Loucy (cell line): ENCODE data around the gene SPINT2.

Experiments used
- H2AFZ ChIP-seq: fragments of 200-600 bp; sonication (generic); 2 replicates; pipeline ENCODE4 v1.6.0; 2016; ENCODE audit warnings: antibody characterized with exemption, mild to moderate bottlenecking, low read length, moderate library complexity
- H3F3A ChIP-seq: fragments of 200-600 bp; 2 replicates; pipeline ENCODE4 v1.6.0; 2016; ENCODE audit warnings: antibody characterized with exemption, low read depth, mild to moderate bottlenecking
- H3K27me3 ChIP-seq: fragments of 200-600 bp; sonication (generic); 2 replicates; pipeline ENCODE4 v1.6.1; 2014; ENCODE audit warnings: low read length, mild to moderate bottlenecking; ENCODE audit not compliant: insufficient read depth, poor library complexity, severe bottlenecking
- H3K36me3 ChIP-seq: fragments of 200-600 bp; sonication (generic); 2 replicates; pipeline ENCODE4 v1.6.1; 2016; ENCODE audit warnings: low read length; ENCODE audit not compliant: insufficient read depth
- H3K4me1 ChIP-seq: fragments of 200-600 bp; sonication (generic); 2 replicates; pipeline ENCODE4 v1.5.1; 2014; ENCODE audit warnings: low read length, mild to moderate bottlenecking; ENCODE audit not compliant: insufficient read depth, poor library complexity, severe bottlenecking
- H3K4me2 ChIP-seq: fragments of 200-600 bp; sonication (generic); 2 replicates; pipeline ENCODE4 v1.6.0; 2014; ENCODE audit warnings: antibody characterized with exemption, low read length, low read depth, mild to moderate bottlenecking; ENCODE audit not compliant: poor library complexity, severe bottlenecking
- H3K4me3 ChIP-seq: fragments of 200-600 bp; sonication (generic); 2 replicates; pipeline ENCODE4 v1.5.1; 2014; ENCODE audit warnings: low read length, mild to moderate bottlenecking, mixed read lengths; ENCODE audit not compliant: poor library complexity, severe bottlenecking
- H3K79me2 ChIP-seq: fragments of 200-600 bp; sonication (generic); 2 replicates; pipeline ENCODE4 v1.6.1; 2014; ENCODE audit warnings: low read length; ENCODE audit not compliant: insufficient read depth
- H3K9ac ChIP-seq: fragments of 200-600 bp; sonication (generic); 2 replicates; pipeline ENCODE4 v1.6.0; 2014; ENCODE audit warnings: mild to moderate bottlenecking, low read depth, low read length, moderate library complexity; ENCODE audit not compliant: poor library complexity, severe bottlenecking
- H3K9me2 ChIP-seq: fragments of 200-600 bp; sonication (generic); replicated peaks from 2 replicates; pipeline ENCODE4 v1.6.1; 2016; ENCODE audit warnings: low read depth, low read length, mixed read lengths
- H3K9me3 ChIP-seq: fragments of 200-600 bp; sonication (generic); 2 replicates; pipeline ENCODE4 v1.6.1; 2014; ENCODE audit warnings: mild to moderate bottlenecking, antibody characterized with exemption, low read length, low read depth; ENCODE audit not compliant: insufficient read depth
- H4K20me1 ChIP-seq: fragments of 200-600 bp; sonication (generic); 2 replicates; pipeline ENCODE4 v1.6.0; 2014; ENCODE audit warnings: antibody characterized with exemption, low read length, mild to moderate bottlenecking; ENCODE audit not compliant: insufficient read depth, poor library complexity, severe bottlenecking
- CTCF ChIP-seq: fragments of 200-600 bp; sonication (generic); conservative IDR thresholded peaks from 2 replicates; pipeline ENCODE4 v1.5.1; 2014; ENCODE audit warnings: mild to moderate bottlenecking, antibody characterized with exemption, low read length
- EZH2phosphoT487 ChIP-seq: fragments of 200-600 bp; IDR thresholded peaks from 2 replicates; pipeline ENCODE4 v1.6.1; 2018; ENCODE audit warnings: antibody characterized with exemption, mild to moderate bottlenecking, moderate library complexity, borderline replicate concordance

The SPINT2 gene

DNA sequence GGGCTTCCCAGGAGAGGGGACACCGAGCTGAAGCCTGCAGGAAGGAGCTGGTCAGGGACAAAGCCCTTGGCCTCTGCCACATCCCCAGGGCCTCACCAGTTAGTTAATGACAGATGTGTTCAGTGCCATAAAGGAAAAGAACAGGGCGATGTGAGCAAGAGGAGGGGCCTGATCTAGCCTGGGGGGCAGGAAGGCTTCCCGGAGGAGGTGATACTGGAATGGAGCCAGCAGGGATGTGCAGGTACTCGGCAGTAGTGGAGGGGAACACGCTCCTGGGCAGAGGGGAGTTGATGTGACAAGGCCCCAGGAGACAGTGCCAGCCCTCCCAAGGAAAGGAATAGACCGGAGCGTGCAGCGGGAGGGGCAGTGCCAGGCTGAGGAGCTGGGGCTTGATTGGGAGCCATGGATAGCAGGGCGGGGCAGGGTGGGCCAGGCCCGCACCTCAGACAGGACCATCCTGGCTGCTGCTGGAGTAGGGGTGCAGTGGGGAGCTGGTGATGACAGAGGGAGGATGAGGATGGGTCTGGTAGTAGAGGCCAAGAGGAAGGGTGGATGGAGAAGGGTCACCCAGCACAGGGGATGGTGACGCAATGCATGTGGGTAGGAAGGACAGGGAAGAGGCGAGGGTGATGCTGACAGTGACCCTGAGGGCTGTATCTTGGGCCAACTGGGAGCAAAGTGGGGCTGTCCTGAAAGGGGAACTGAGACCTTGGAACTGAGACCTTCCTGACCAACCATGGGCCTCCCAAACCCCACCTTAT lies 43.8 kb downstream of the SPINT2 start:
- Histone ChIP-seq H3K4me2 (no peak overlapping the region), H3K9me3 (no peaks in the 10 kb centered on the region), H3K4me1 (peaks cover 5% of the 10 kb centered on the region), H3K9ac (no peak overlapping the region), H3K27me3 (no peaks in the 10 kb centered on the region), H3K4me3 (no peak overlapping the region), H2AFZ (no peak overlapping the region), H3K36me3 (peaks cover 25% of the 10 kb centered on the region; the same call in 1 of the 2 replicates), H4K20me1 (peaks cover 5% of the 10 kb centered on the region), H3K79me2 (peaks cover 17% of the 10 kb centered on the region; the same call in 1 of the 2 replicates), H3K9me2 (no peaks in the 10 kb centered on the region), H3F3A (no peaks in the 10 kb centered on the region)
- no peak for TF ChIP-seq EZH2phosphoT487
- TF ChIP-seq CTCF = no peak

GRCh38 chr19:38308926-38309614 lies 44.7 kb downstream of the SPINT2 start:
- no peaks in the 10 kb centered on the region for H3K27me3 ChIP-seq
- H2AFZ ChIP-seq = no peak overlapping the region
- H3K9me2 ChIP-seq = no peaks in the 10 kb centered on the region
- no peak overlapping the region for H3K4me3 ChIP-seq
- TF ChIP-seq CTCF (no peak), EZH2phosphoT487 (no peak)
- H3K4me2 ChIP-seq = no peak overlapping the region
- H4K20me1 ChIP-seq = peaks cover 5% of the 10 kb centered on the region
- no peaks in the 10 kb centered on the region for H3K9me3 ChIP-seq
- H3K9ac ChIP-seq = no peak overlapping the region
- H3F3A ChIP-seq = no peaks in the 10 kb centered on the region
- peaks cover 5% of the 10 kb centered on the region for H3K4me1 ChIP-seq
- peaks cover 19% of the 10 kb centered on the region; the same call in 1 of the 2 replicates for H3K36me3 ChIP-seq
- peaks cover 23% of the 10 kb centered on the region; the same call in 1 of the 2 replicates for H3K79me2 ChIP-seq

DNA sequence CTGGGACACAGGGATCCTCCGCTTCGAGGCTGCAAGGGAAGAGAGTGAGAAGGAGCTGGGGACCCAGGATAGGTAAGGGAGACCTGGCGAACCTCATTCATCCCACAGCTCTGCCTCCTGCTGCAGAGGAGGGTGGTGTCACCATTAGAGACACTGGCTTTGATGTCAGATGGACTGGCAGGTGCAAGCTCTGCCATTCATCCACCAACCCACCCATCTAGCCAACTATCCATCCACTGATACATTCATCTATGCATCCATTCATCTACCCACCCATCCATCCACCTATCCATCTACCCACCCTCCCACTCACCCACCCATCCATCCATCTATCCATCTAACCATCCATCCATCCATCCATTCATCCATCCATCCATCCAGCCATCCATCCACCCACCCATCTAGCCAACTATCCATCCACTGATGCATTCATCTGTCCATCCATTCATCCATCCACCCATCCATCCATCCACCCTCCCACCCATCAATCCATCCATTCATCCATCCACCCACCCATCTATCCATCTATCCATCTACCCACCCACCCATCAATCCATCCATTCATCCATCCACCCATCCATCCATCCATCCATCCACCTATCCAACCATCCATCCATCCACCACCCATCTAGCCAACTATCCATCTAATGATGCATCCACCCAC lies 45.4 kb downstream of the SPINT2 start:
- H4K20me1 ChIP-seq = peaks cover 5% of the 10 kb centered on the region
- H3K9ac ChIP-seq = no peak overlapping the region
- H3K4me3 ChIP-seq = no peak overlapping the region
- H3K9me2 ChIP-seq = no peaks in the 10 kb centered on the region
- H3K9me3 ChIP-seq = no peaks in the 10 kb centered on the region
- H3K27me3 ChIP-seq = no peaks in the 10 kb centered on the region
- H3K79me2 ChIP-seq = peaks cover 29% of the 10 kb centered on the region
- peaks cover 19% of the 10 kb centered on the region; the same call in 1 of the 2 replicates for H3K36me3 ChIP-seq
- no peaks in the 10 kb centered on the region for H3F3A ChIP-seq
- peaks cover 5% of the 10 kb centered on the region for H3K4me1 ChIP-seq
- H2AFZ ChIP-seq = no peak overlapping the region
- no peak overlapping the region for H3K4me2 ChIP-seq
- no peak for TF ChIP-seq EZH2phosphoT487
- TF ChIP-seq CTCF = no peak
